ENCODE data around the gene C2orf72. TPM values are rescaled to one million over a fixed set of nuclear protein-coding genes. Genes with fewer than 3 reads are reported as not detected.
A peak's percentile ranks its signal among the peaks of the same experiment; 100 is the strongest.
"Not testable (repeated sequence)": the region's sequence is repeated elsewhere in the genome, so short reads cannot be mapped to it uniquely, and the experiment has no call there.

C2orf72 gene
- total RNA-seq, 2 experiments from 2014 or later, result 0.18 TPM; not detected in 1

DNA sequence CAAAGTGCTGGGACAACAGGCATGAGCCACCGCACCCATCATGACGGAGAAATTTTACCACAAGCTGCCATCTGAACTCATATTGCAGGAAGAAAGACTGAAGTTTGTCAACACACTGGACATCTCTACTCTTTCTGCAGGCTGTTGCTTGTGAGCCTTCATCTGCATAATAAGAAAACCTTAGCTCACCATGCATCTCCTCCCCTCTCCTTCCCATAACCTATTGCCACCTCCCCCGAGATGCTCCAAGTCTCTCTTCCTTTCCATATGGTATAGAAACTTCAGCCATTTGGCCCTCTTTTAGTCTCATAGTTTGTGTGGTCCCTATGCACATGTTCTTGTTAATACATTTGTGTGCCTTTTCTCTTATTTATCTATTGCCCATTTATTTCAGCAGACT, 19.1 kb upstream of the C2orf72 start:
- DNase-seq, result no peak
- CTCF ChIA-PET, result interaction anchor here (0.7 to 0.9 kb wide), 4 partner anchors 9 to 247 kb away, joined by 3 read pairs; no protein-coding TSS in a partner anchor
- no peak for ATAC-seq
- H3K4me3 Mint-ChIP-seq, result no peak overlapping the region
- no peak overlapping the region for H3K27ac Mint-ChIP-seq
- H3K27me3 Mint-ChIP-seq, result peaks cover 44% of the 10 kb centered on the region
- H3K4me1 Mint-ChIP-seq, result no peaks in the 10 kb centered on the region
- H3K9me3 Mint-ChIP-seq (ENCODE audit: low read depth), result no peaks in the 10 kb centered on the region
- no peaks in the 10 kb centered on the region for H3K36me3 Mint-ChIP-seq

DNA sequence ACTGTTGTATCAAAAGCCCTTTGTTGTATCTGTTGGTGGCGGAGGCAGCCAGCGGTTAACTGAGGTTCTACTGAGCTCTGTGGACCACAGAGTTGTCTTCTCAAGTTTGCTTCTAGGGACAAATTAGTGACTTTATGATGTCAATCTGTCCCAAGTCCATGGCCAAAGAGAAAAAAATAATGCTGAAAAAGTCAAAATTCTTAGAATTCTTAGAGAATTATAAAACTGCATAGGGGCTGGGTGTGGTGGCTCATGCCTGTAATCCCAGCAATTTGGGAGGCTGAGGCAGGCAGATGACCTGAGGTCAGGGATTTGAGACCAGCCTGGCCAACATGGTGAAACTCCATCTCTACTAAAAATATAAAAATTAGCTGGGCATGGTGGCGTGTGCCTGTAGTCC, 12.3 kb upstream of the C2orf72 start:
- not testable (repeated sequence) for H3K36me3 Mint-ChIP-seq; ATAC-seq; H3K4me3 Mint-ChIP-seq; H3K9me3 Mint-ChIP-seq (ENCODE audit: low read depth); DNase-seq; H3K4me1 Mint-ChIP-seq; H3K27ac Mint-ChIP-seq
- H3K27me3 Mint-ChIP-seq, result peaks cover 25% of the 10 kb centered on the region
- CTCF ChIA-PET, result interaction anchor here (1.7 kb wide), 1 partner anchor 9 kb away, joined by 3 read pairs; no protein-coding TSS in a partner anchor

DNA sequence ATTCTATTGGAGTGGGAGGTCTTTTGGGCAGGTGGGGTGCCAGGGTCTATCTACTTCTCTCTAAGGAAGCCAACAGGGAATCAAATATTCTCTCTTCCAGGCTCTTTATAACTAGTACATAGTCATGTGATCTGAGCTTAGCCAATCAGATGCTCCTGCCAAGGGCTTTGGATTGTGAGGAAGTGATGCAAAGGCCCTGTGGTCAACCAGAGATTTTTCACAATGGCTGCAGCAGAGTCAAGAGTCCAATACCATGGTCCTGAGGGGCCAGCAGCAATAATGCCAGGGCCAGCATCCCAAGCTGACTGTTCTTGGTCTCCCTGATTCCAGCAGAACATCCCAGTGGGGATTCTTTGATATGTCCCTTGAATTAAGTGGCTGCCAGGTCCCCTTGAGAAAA, 8.4 kb upstream of the C2orf72 start:
- DNase-seq, result no peak
- Mint-ChIP-seq H3K27me3 (peaks cover 36% of the 10 kb centered on the region), H3K27ac (no peak overlapping the region), H3K36me3 (no peaks in the 10 kb centered on the region), H3K4me3 (no peak overlapping the region), H3K9me3 (ENCODE audit: low read depth) (no peaks in the 10 kb centered on the region), H3K4me1 (no peaks in the 10 kb centered on the region)
- no peak for ATAC-seq
- CTCF ChIA-PET, result interaction anchor here (1.8 kb wide), 1 partner anchor 24 kb away, joined by 4 read pairs; no protein-coding TSS in a partner anchor

DNA sequence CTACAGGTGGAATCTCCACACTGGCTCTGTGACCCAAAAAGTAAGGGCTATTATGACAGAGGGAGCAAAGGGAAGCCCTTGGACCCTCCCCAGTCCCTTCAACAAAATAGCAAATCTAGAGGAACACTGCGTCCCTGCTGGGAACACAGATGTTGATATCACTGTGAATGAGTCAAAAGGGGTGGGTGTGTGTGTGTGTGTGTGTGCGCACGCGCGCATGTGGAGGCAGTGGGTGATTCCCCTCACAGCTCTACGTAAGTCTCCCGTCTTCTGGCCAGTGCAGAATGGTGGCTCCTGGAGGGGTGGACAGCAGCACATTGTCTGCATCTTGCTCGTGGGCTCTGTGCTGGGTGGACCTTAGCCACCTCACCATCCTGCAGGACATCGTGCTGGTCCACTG, 7.8 kb upstream of the C2orf72 start:
- no peak for ATAC-seq
- no peak overlapping the region for H3K4me3 Mint-ChIP-seq
- CTCF ChIA-PET, result interaction anchor here (1.8 to 2.7 kb wide), 2 partner anchors 23 kb away, joined by 4 to 9 read pairs; no protein-coding TSS in a partner anchor
- H3K9me3 Mint-ChIP-seq (ENCODE audit: low read depth), result no peaks in the 10 kb centered on the region
- H3K36me3 Mint-ChIP-seq, result no peaks in the 10 kb centered on the region
- no peak overlapping the region for H3K27ac Mint-ChIP-seq
- H3K27me3 Mint-ChIP-seq, result peaks cover 39% of the 10 kb centered on the region
- no peaks in the 10 kb centered on the region for H3K4me1 Mint-ChIP-seq
- DNase-seq, result no peak

DNA sequence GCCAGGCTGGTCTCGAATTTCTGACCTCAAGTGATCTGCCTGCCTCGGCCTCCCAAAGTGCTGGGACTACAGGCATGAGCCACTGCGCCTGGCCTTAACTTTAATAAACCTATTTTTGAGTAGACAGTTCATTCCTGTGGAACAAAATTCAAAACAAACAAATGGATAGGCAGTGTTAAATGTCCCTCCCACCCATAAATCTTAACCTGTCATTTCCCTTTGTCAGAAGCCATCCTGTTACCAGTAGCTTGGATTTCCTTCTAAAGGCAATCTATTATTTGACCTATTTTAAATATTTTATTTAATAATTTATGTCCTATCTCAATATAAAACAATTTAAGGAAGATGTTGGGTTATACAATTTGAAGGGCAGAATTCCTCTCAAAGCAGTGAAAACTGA, 6.6 kb upstream of the C2orf72 start:
- peaks cover 45% of the 10 kb centered on the region for H3K27me3 Mint-ChIP-seq
- no peak overlapping the region for H3K4me3 Mint-ChIP-seq
- no peaks in the 10 kb centered on the region for H3K36me3 Mint-ChIP-seq
- ATAC-seq, result no peak
- H3K4me1 Mint-ChIP-seq, result no peaks in the 10 kb centered on the region
- CTCF ChIA-PET, result interaction anchor here (0.9 to 2.7 kb wide), 3 partner anchors 22 to 206 kb away, joined by 3 to 9 read pairs (median 3); no protein-coding TSS in a partner anchor
- no peaks in the 10 kb centered on the region for H3K9me3 Mint-ChIP-seq (ENCODE audit: low read depth)
- no peak for DNase-seq
- H3K27ac Mint-ChIP-seq, result no peak overlapping the region

DNA sequence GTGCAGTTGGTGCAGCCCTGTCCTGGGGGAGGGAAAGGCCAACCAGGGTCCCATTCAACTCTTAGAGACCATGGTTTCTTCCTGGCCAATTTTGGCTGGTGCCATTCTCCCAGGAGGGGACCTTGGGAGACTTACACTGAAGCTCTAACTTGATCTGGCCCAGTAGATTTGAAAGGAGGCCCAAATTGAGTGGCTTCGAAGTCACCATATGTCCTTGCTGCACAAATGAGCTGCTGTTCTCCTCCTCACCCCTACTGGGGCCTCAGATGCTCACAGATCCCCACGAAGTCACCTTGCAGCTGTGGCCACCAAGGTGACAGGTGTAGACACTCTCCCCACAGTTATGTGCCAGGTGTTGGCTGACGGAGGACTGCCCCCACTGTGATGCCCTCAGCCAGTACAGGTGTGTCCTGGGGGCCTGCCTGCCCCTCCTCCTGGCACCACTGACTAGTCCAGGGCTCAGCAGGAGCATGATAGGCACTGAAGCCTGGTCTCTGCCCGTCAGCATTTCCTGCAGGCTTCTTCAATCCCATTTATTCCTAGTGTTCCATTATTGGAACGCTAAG, 4.7 kb upstream of the C2orf72 start:
- Mint-ChIP-seq H3K36me3 (no peaks in the 10 kb centered on the region), H3K4me1 (peaks cover 2% of the 10 kb centered on the region), H3K4me3 (no peak overlapping the region), H3K27me3 (peaks cover 59% of the 10 kb centered on the region), H3K9me3 (ENCODE audit: low read depth) (no peaks in the 10 kb centered on the region), H3K27ac (no peak overlapping the region)
- no peak for DNase-seq
- no peak for ATAC-seq
- CTCF ChIA-PET, result interaction anchor here (1.1 to 1.4 kb wide), 2 partner anchors 24 to 47 kb away, joined by 3 read pairs; partner anchors contain the start of gene PSMD1

DNA sequence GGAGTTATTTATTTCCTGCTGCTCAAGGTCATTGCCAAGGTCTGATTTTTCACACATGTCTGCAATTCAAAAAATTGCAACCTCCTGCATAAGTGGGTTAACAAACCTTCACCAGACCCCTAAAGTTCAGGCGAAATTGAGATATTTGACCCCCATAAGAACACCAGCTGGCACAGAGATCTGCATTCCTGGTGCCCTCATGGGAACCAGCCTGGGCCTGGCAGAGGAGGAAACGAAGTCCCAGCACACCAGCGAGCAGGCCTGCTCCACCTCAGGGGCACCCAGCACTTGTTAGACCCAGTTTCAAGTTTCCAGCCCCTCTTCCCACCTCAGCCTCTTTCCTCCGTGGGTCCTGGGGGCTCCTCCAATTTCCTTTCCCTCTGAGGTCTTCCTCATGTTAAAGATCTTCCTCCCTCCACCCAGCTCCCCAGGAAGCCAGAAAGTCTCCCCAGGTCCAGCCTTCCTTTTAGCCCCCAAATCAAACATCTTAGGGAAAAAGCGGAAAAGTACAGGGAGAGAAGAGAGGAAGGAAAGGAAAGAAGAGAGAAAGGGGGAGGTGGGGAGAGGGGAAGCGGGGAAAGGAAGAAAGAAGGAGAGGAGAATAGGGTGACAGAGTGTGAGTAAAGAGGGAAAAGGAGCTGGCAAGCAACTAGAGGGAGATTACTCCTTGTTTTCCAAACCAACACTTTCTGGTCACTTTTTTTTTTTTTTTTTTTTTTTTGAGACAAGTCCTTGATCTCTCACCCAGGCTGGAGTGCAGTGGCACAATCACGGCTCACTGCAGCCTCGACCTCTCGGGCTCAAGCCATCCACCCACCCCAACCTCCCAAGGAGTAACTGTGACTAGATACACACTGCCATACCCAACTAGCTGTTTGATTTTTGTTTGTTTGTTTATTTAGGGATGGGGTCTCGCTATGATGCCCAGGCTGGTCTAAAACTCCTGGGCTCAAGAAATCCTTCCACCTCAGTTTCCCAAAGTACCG, 3.9 kb upstream of the C2orf72 start:
- H3K27me3 Mint-ChIP-seq, result peaks cover 63% of the 10 kb centered on the region
- H3K27ac Mint-ChIP-seq, result no peak overlapping the region
- CTCF ChIA-PET, result no interaction called here
- no peak for DNase-seq
- H3K4me3 Mint-ChIP-seq, result no peak overlapping the region
- H3K9me3 Mint-ChIP-seq (ENCODE audit: low read depth), result no peaks in the 10 kb centered on the region
- no peak for ATAC-seq
- no peaks in the 10 kb centered on the region for H3K36me3 Mint-ChIP-seq
- peaks cover 2% of the 10 kb centered on the region for H3K4me1 Mint-ChIP-seq

DNA sequence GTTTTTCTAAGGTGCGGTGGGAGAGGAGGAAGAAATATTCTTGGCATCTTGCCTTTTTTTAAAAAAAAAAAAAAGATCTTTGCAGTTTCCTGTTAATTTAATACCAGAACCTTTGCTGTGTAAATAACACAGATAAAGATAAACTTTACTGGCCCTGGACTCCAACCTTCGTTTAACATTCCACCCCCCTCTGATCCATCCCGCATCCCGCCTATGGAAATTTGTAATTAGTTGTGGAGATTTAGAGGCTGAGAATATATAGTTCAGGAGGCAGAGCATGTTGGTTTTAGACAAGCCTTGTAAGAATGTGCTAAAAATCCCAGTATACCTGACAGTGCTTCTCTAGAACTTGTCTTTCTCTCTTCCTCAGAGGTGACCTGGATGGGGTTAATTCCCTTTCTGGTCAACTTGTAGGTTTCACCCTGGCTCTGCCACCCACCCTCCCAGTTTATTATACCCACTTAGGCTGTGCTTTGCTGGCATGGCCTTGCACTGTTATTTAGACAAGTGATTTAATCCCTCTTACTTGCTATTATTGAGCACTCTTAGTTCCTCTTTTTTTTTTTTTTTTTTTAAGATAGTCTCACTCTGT, 2.9 kb upstream of the C2orf72 start:
- peaks cover 71% of the 10 kb centered on the region for H3K27me3 Mint-ChIP-seq

DNA sequence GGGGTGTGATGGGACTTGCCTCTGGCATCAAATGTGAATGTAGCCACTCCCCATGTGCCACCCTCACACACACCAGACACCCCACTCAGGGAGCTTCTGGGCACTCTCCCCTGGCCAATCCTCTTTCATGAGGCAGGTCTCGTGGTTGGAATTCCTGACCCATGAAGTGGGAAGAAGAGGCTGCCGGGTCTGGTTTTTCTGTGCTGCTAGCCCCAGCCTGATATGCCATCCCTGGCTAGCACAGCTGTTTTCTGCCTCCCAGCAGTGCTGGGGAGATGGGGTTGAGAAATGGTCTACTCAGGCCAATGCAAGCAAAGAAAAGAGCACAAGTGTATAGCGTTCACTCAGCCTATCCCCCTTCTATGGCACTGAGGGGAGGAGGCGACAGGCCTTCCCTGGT, 1.2 kb upstream of the C2orf72 start:
- no peak overlapping the region for H3K4me3 Mint-ChIP-seq
- ATAC-seq (no peak), DNase-seq (no peak)
- peaks cover 86% of the 10 kb centered on the region for H3K27me3 Mint-ChIP-seq
- peaks cover 2% of the 10 kb centered on the region for H3K4me1 Mint-ChIP-seq
- no peaks in the 10 kb centered on the region for H3K36me3 Mint-ChIP-seq
- no peaks in the 10 kb centered on the region for H3K9me3 Mint-ChIP-seq (ENCODE audit: low read depth)
- CTCF ChIA-PET, result interaction anchor here (0.6 to 2.0 kb wide), 4 partner anchors 15 to 243 kb away, joined by 3 to 6 read pairs (median 4); no protein-coding TSS in a partner anchor
- no peak overlapping the region for H3K27ac Mint-ChIP-seq

More for the DNA sequence above, 2.9 kb upstream of the C2orf72 start:
- Mint-ChIP-seq H3K9me3 (ENCODE audit: low read depth) (no peaks in the 10 kb centered on the region), H3K4me1 (peaks cover 2% of the 10 kb centered on the region), H3K36me3 (no peaks in the 10 kb centered on the region), H3K4me3 (no peak overlapping the region), H3K27ac (no peak overlapping the region)
- CTCF ChIA-PET, result interaction anchor here (2.0 kb wide), 1 partner anchor 16 kb away, joined by 4 read pairs; no protein-coding TSS in a partner anchor
- DNase-seq (no peak), ATAC-seq (no peak)

DNA sequence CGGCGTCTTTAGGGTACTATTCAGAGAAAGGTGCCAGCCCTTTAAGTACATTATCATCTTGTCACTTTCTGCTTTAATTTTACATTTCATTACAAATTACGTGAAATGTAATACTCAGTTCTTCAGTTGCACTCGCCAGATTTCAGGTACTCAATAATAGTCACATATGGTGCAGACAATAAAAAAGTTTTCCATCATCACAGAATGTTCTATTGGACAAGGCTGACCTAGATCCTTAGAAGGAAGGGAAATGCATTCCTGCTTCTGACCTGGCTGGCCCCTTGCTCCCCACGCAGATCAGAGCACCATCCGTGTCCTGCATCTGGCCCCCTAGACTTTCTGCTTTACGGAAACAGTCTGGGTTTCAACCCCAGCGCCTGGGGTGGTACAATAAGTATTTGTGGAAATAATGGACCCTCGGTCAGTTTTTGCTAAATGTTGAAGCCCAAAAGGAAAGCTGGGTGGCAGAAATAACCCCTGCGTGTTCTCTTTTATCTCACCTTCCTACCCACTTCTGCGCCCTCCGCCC, 681 bp upstream of the C2orf72 start:
- CTCF ChIA-PET, result interaction anchor here (2.0 kb wide), 1 partner anchor 14 kb away, joined by 4 read pairs; no protein-coding TSS in a partner anchor
- Mint-ChIP-seq H3K4me1 (peaks cover 2% of the 10 kb centered on the region), H3K27ac (no peak overlapping the region), H3K4me3 (no peak overlapping the region), H3K9me3 (ENCODE audit: low read depth) (no peaks in the 10 kb centered on the region), H3K36me3 (no peaks in the 10 kb centered on the region), H3K27me3 (peaks cover 86% of the 10 kb centered on the region)
- ATAC-seq (no peak), DNase-seq (no peak)

DNA sequence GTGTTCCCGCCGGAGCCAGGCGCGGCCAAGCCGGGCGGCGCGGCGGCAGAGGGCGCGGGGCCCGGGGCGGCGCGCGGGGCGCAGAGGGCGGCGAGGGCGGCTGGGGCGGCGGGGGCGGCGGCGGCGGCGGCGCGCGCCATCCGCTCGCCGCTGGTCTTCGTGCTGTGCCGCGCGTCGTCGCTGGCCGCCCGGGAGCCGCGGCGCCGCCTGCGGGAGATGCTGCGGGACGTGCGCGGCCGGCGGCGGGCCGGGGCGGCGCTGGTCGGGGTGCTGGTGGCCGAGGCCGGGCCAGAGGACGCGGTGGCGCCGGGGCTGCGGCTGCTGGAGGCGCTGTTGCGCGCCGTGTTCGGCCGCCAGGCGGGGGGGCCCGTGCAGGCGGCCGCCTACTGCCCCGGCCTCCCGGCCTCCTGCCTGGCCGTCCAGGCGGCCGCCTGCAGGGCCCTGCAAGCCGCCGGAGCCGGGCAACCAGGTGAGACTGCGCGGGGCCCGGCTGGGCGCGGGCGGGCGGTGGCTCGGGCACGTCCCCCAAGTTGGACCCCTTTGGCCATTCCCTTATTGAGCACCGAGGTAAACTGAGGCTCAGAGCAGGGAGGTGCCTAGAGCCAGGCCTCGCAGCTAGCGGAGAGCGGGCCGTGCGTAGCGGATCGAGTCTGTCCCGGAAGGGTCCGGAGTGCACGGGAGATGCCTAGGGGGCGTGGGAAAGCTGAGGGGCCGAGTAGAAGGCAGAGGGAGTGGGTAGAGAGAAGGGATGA, 584 bp downstream of the C2orf72 start:
- peak; percentile 49 for ATAC-seq
- no peaks in the 10 kb centered on the region for H3K36me3 Mint-ChIP-seq
- peaks cover 2% of the 10 kb centered on the region for H3K4me1 Mint-ChIP-seq
- DNase-seq, result no peak
- H3K27me3 Mint-ChIP-seq, result peaks cover 80% of the 10 kb centered on the region
- no peak overlapping the region for H3K27ac Mint-ChIP-seq
- no peak overlapping the region for H3K4me3 Mint-ChIP-seq
- CTCF ChIA-PET, result no interaction called here
- no peaks in the 10 kb centered on the region for H3K9me3 Mint-ChIP-seq (ENCODE audit: low read depth)

DNA sequence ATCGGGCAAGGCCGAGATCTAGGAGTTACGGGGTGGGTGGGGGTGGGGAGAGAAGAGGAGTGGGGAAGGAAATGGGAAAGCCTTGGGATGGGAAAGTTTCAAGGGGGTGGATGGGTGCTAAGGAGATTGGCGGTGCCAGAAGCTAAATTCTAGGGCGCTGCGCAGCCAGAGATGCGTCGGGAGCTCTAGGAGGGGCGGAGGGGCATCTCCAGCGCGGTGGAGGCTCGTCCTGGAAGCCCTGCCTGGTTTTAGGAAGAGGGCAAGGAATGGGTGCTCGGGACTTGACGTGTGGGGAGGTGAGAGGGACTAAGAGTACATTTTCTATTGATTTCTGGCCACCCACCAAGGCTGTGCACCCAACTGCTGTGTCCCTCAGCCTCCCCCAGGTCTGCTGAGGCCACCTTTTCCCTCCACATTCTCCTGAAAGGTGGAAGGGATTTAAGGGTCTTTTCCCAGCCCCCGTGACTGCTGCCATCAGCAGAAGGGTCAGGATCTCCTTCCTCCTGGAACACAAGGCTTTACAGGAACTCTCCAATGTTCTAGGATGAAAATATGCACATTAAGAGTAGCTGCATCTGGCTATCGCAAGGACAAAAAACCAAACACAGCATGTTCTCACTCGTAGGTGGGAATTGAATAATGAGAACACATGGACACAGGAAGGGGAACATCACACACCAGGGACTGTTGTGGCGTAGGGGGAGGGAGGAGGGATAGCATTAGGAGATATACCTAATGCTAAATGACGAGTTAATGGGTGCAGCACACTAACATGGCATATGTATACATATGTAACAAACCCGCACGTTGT, 1.4 kb downstream of the C2orf72 start:
- H3K27ac Mint-ChIP-seq, result no peak overlapping the region
- H3K4me1 Mint-ChIP-seq, result peaks cover 2% of the 10 kb centered on the region
- peak overlapping the region; percentile 14 for H3K4me3 Mint-ChIP-seq
- H3K27me3 Mint-ChIP-seq, result peaks cover 80% of the 10 kb centered on the region
- no peak for DNase-seq
- ATAC-seq, result no peak
- no peaks in the 10 kb centered on the region for H3K36me3 Mint-ChIP-seq
- H3K9me3 Mint-ChIP-seq (ENCODE audit: low read depth), result no peaks in the 10 kb centered on the region
- CTCF ChIA-PET, result interaction anchor here (1.0 kb wide), 1 partner anchor 51 kb away, joined by 3 read pairs; no protein-coding TSS in a partner anchor
